ENCODE results near the gene NDUFS6. TPM values are rescaled to one million over a fixed set of nuclear protein-coding genes. Genes with fewer than 3 reads are reported as not detected.

Gene NDUFS6
- total and polyA plus RNA-seq, 2 donors (not counting 1 experiment from before 2014, with no cell fraction given) = 21.8 to 68.5 TPM

- no peaks in the 10 kb centered on the region for H3K79me2 ChIP-seq (ENCODE audit: control insufficient read depth, insufficient read depth, low read length)
- no peak overlapping the region for H3K9ac ChIP-seq (ENCODE audit: insufficient read depth, low read length)
- no peaks in the 10 kb centered on the region for H3K36me3 ChIP-seq (ENCODE audit: control insufficient read depth, insufficient read depth, low read length)
- H3K27me3 ChIP-seq (ENCODE audit: control insufficient read depth, insufficient read depth, low read length) = no peaks in the 10 kb centered on the region
- H3K4me1 ChIP-seq (ENCODE audit: control insufficient read depth, extremely low read depth, insufficient read depth, low read length) = no peaks in the 10 kb centered on the region
- no peak for DNase-seq (ENCODE audit: low read depth in 2 of 2)
- TF ChIP-seq CTCF (conservative IDR thresholded peaks at IDR 0.05 in 1 of 2, IDR thresholded peaks at IDR 0.05 in 1 of 2; ENCODE audit: low read depth in 1 of 2, low read length in 2 of 2) (no peak), EZH2 (IDR thresholded peaks at IDR 0.05; ENCODE audit: low read length, missing control alignments) (no peak)
- H2AFZ ChIP-seq (ENCODE audit: low read length) = no peak overlapping the region
- H4K20me1 ChIP-seq (ENCODE audit: control insufficient read depth, extremely low read depth, insufficient read depth, low read length) = no peaks in the 10 kb centered on the region
- H3K9me3 ChIP-seq (ENCODE audit: control insufficient read depth, insufficient read depth, low read depth, low read length) = no peaks in the 10 kb centered on the region
- no peak overlapping the region for H3K27ac ChIP-seq (ENCODE audit: insufficient read depth, low read length)
- no peak overlapping the region for H3K4me3 ChIP-seq (replicated peaks in 1 of 4; ENCODE audit: control extremely low read depth in 1 of 4, insufficient read depth in 1 of 4, low read depth in 3 of 4, low read length in 4 of 4)
- H3K4me2 ChIP-seq (ENCODE audit: extremely low read depth, insufficient read depth, low read length) = no peak overlapping the region
Measured at GRCh38 chr5:1776831-1777230, 24.4 kb upstream of the NDUFS6 start.

GRCh38 chr5:1777281-1778137 lies 23.7 kb upstream of the NDUFS6 start:
- H3K27me3 ChIP-seq (ENCODE audit: control insufficient read depth, insufficient read depth, low read length) = no peaks in the 10 kb centered on the region
- H3K9me3 ChIP-seq (ENCODE audit: control insufficient read depth, insufficient read depth, low read depth, low read length) = no peaks in the 10 kb centered on the region
- DNase-seq (ENCODE audit: low read depth in 2 of 2) = no peak
- TF ChIP-seq EZH2 (IDR thresholded peaks at IDR 0.05; ENCODE audit: low read length, missing control alignments) = no peak
- TF ChIP-seq CTCF (conservative IDR thresholded peaks at IDR 0.05 in 1 of 2, IDR thresholded peaks at IDR 0.05 in 1 of 2; ENCODE audit: low read depth in 1 of 2, low read length in 2 of 2) = no peak
- H4K20me1 ChIP-seq (ENCODE audit: control insufficient read depth, extremely low read depth, insufficient read depth, low read length) = no peaks in the 10 kb centered on the region
- no peaks in the 10 kb centered on the region for H3K79me2 ChIP-seq (ENCODE audit: control insufficient read depth, insufficient read depth, low read length)
- H3K36me3 ChIP-seq (ENCODE audit: control insufficient read depth, insufficient read depth, low read length) = no peaks in the 10 kb centered on the region
- no peak overlapping the region for H3K9ac ChIP-seq (ENCODE audit: insufficient read depth, low read length)
- no peak overlapping the region for H3K27ac ChIP-seq (ENCODE audit: insufficient read depth, low read length)
- no peaks in the 10 kb centered on the region for H3K4me1 ChIP-seq (ENCODE audit: control insufficient read depth, extremely low read depth, insufficient read depth, low read length)
- H3K4me2 ChIP-seq (ENCODE audit: extremely low read depth, insufficient read depth, low read length) = no peak overlapping the region
- H3K4me3 ChIP-seq (replicated peaks in 1 of 4; ENCODE audit: control extremely low read depth in 1 of 4, insufficient read depth in 1 of 4, low read depth in 3 of 4, low read length in 4 of 4) = no peak overlapping the region
- H2AFZ ChIP-seq (ENCODE audit: low read length) = no peak overlapping the region

GRCh38 chr5:1778138-1779020 lies 22.8 kb upstream of the NDUFS6 start:
- no peaks in the 10 kb centered on the region for H3K4me1 ChIP-seq (ENCODE audit: control insufficient read depth, extremely low read depth, insufficient read depth, low read length)
- no peaks in the 10 kb centered on the region for H3K27me3 ChIP-seq (ENCODE audit: control insufficient read depth, insufficient read depth, low read length)
- no peaks in the 10 kb centered on the region for H3K9me3 ChIP-seq (ENCODE audit: control insufficient read depth, insufficient read depth, low read depth, low read length)
- H3K27ac ChIP-seq (ENCODE audit: insufficient read depth, low read length) = no peak overlapping the region
- H3K79me2 ChIP-seq (ENCODE audit: control insufficient read depth, insufficient read depth, low read length) = no peaks in the 10 kb centered on the region
- no peak for DNase-seq (ENCODE audit: low read depth in 2 of 2)
- no peak overlapping the region for H3K9ac ChIP-seq (ENCODE audit: insufficient read depth, low read length)
- H2AFZ ChIP-seq (ENCODE audit: low read length) = no peak overlapping the region
- no peaks in the 10 kb centered on the region for H3K36me3 ChIP-seq (ENCODE audit: control insufficient read depth, insufficient read depth, low read length)
- no peak overlapping the region for H3K4me2 ChIP-seq (ENCODE audit: extremely low read depth, insufficient read depth, low read length)
- no peak for TF ChIP-seq EZH2 (IDR thresholded peaks at IDR 0.05; ENCODE audit: low read length, missing control alignments)
- no peak for TF ChIP-seq CTCF (conservative IDR thresholded peaks at IDR 0.05 in 1 of 2, IDR thresholded peaks at IDR 0.05 in 1 of 2; ENCODE audit: low read depth in 1 of 2, low read length in 2 of 2)
- H3K4me3 ChIP-seq (replicated peaks in 1 of 4; ENCODE audit: control extremely low read depth in 1 of 4, insufficient read depth in 1 of 4, low read depth in 3 of 4, low read length in 4 of 4) = no peak overlapping the region
- H4K20me1 ChIP-seq (ENCODE audit: control insufficient read depth, extremely low read depth, insufficient read depth, low read length) = no peaks in the 10 kb centered on the region

Data from fibroblast of lung (primary cell).